Measurements from ENCODE around the gene ORMDL3.

- TF ChIP-seq CTCF (IDR thresholded peaks at IDR 0.05) (no peak), POLR2A (IDR thresholded peaks at IDR 0.05) (no peak)
These were observed 42.0 kb upstream of the ORMDL3 start for GRCh38 chr17:39969375-39969774.
